ENCODE measurements around the gene OR2C3.

DNA sequence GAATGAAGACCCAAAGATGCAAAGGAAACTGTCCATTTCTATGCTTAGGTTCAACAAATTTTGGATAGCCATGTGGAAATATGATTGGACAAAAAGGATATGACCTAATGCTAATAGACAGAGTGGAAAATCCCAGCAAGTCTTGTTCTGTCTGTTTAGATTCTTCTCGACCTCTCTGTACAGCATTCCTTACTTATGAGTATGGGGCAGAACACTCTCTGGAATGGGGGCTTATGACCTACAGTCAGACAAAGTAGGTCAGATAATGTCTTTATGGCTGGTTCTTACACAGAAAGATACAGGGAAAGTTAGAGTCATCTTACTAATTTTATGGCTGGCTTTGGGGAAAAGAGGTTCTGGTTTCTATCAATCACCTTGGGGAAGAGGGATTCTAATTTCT lies 15.5 kb upstream of the OR2C3 start:
- TF ChIP-seq, protein P1, sequence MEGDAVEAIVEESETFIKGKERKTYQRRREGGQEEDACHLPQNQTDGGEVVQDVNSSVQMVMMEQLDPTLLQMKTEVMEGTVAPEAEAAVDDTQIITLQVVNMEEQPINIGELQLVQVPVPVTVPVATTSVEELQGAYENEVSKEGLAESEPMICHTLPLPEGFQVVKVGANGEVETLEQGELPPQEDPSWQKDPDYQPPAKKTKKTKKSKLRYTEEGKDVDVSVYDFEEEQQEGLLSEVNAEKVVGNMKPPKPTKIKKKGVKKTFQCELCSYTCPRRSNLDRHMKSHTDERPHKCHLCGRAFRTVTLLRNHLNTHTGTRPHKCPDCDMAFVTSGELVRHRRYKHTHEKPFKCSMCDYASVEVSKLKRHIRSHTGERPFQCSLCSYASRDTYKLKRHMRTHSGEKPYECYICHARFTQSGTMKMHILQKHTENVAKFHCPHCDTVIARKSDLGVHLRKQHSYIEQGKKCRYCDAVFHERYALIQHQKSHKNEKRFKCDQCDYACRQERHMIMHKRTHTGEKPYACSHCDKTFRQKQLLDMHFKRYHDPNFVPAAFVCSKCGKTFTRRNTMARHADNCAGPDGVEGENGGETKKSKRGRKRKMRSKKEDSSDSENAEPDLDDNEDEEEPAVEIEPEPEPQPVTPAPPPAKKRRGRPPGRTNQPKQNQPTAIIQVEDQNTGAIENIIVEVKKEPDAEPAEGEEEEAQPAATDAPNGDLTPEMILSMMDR (tag by site-specific recombination; IDR thresholded peaks at IDR 0.05), result no peak
- TF ChIP-seq MEIS1 (CRISPR knock-in tag; IDR thresholded peaks at IDR 0.05; ENCODE audit: borderline replicate concordance) (no peak), ZNF335 (tag by site-specific recombination; conservative IDR thresholded peaks at IDR 0.05) (no peak), ZNF274 (IDR thresholded peaks at IDR 0.05; ENCODE audit: low read length) (no peak), ZNF274 (tag by site-specific recombination; IDR thresholded peaks at IDR 0.05; ENCODE audit: borderline replicate concordance) (no peak), ZXDB (tag by site-specific recombination; IDR thresholded peaks at IDR 0.05) (no peak), ZNF169 (tag by site-specific recombination; IDR thresholded peaks at IDR 0.05) (no peak)
- TF ChIP-seq, protein P2, sequence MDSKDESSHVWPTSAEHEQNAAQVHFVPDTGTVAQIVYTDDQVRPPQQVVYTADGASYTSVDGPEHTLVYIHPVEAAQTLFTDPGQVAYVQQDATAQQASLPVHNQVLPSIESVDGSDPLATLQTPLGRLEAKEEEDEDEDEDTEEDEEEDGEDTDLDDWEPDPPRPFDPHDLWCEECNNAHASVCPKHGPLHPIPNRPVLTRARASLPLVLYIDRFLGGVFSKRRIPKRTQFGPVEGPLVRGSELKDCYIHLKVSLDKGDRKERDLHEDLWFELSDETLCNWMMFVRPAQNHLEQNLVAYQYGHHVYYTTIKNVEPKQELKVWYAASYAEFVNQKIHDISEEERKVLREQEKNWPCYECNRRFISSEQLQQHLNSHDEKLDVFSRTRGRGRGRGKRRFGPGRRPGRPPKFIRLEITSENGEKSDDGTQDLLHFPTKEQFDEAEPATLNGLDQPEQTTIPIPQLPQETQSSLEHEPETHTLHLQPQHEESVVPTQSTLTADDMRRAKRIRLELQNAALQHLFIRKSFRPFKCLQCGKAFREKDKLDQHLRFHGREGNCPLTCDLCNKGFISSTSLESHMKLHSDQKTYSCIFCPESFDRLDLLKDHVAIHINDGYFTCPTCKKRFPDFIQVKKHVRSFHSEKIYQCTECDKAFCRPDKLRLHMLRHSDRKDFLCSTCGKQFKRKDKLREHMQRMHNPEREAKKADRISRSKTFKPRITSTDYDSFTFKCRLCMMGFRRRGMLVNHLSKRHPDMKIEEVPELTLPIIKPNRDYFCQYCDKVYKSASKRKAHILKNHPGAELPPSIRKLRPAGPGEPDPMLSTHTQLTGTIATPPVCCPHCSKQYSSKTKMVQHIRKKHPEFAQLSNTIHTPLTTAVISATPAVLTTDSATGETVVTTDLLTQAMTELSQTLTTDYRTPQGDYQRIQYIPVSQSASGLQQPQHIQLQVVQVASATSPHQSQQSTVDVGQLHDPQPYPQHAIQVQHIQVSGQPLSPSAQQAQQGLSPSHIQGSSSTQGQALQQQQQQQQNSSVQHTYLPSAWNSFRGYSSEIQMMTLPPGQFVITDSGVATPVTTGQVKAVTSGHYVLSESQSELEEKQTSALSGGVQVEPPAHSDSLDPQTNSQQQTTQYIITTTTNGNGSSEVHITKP (tag by site-specific recombination; IDR thresholded peaks at IDR 0.05), result no peak

Measured in HEK293 (cell line).